Measurements from ENCODE around the gene FCAMR. TPM values are rescaled to one million over a fixed set of nuclear protein-coding genes. Genes with fewer than 3 reads are reported as not detected.

The FCAMR gene
- total RNA-seq, 1 experiment from 2014 or later, result not detected

- TF ChIP-seq MAX (CRISPR knock-in tag; IDR thresholded peaks at IDR 0.05) (no peak), ZNF281 (CRISPR knock-in tag; IDR thresholded peaks at IDR 0.05) (no peak), GABPB1 (CRISPR knock-in tag; IDR thresholded peaks at IDR 0.05) (no peak), CDX4 (CRISPR knock-in tag; IDR thresholded peaks at IDR 0.05; ENCODE audit: borderline replicate concordance) (no peak), IRF1 (CRISPR knock-in tag; IDR thresholded peaks at IDR 0.05) (no peak), FOXP4 (CRISPR knock-in tag; IDR thresholded peaks at IDR 0.05) (no peak), PRDM15 (CRISPR knock-in tag; IDR thresholded peaks at IDR 0.05) (no peak), FOXJ3 (CRISPR knock-in tag; IDR thresholded peaks at IDR 0.05; ENCODE audit: borderline replicate concordance) (no peak), AR (CRISPR knock-in tag; IDR thresholded peaks at IDR 0.05) (no peak)
- no peak overlapping the region for H3K4me3 Mint-ChIP-seq
- POLR2A ChIA-PET, result no interaction called here
- H3K36me3 Mint-ChIP-seq, result no peaks in the 10 kb centered on the region
- DNase-seq (ENCODE audit: low spot score) (no peak), ATAC-seq (no peak)
- CTCF ChIA-PET, result interaction anchor here (0.7 kb wide), 1 partner anchor 75 kb away, joined by 3 read pairs; no protein-coding TSS in a partner anchor
- H3K27me3 Mint-ChIP-seq (ENCODE audit: low read depth), result peaks cover 52% of the 10 kb centered on the region
- no peak overlapping the region for H3K27ac Mint-ChIP-seq
- no peaks in the 10 kb centered on the region for H3K9me3 Mint-ChIP-seq
- peaks cover 25% of the 10 kb centered on the region for H3K4me1 Mint-ChIP-seq
These were observed 17.6 kb upstream of the FCAMR start for GRCh38 chr1:206987873-206988272.

- Mint-ChIP-seq H3K27ac (no peak overlapping the region), H3K4me3 (no peak overlapping the region), H3K27me3 (ENCODE audit: low read depth) (peaks cover 52% of the 10 kb centered on the region), H3K36me3 (no peaks in the 10 kb centered on the region), H3K4me1 (peaks cover 35% of the 10 kb centered on the region), H3K9me3 (no peaks in the 10 kb centered on the region)
- no peak for TF ChIP-seq ZNF232 (CRISPR knock-in tag; IDR thresholded peaks at IDR 0.05)
- ChIA-PET CTCF (interaction anchor here (1.4 kb wide), 1 partner anchor 52 kb away, joined by 3 read pairs; no protein-coding TSS in a partner anchor), POLR2A (no interaction called here)
- ATAC-seq (no peak), DNase-seq (ENCODE audit: low spot score) (no peak)
These were observed 16.6 kb upstream of the FCAMR start for GRCh38 chr1:206986885-206987284.

All from WTC11 (cell line).